GM19372 (cell line): ENCODE results near the gene GPR17.

Experiments
- ATAC-seq: cut with Tn5 transposase; IDR thresholded peaks from one replicate; pipeline ENCODE4 v1.9.1; 2021; ENCODE audit warnings: mild to moderate bottlenecking, low read depth, moderate library complexity; ENCODE audit not compliant: unreplicated experiment

The GPR17 gene

DNA sequence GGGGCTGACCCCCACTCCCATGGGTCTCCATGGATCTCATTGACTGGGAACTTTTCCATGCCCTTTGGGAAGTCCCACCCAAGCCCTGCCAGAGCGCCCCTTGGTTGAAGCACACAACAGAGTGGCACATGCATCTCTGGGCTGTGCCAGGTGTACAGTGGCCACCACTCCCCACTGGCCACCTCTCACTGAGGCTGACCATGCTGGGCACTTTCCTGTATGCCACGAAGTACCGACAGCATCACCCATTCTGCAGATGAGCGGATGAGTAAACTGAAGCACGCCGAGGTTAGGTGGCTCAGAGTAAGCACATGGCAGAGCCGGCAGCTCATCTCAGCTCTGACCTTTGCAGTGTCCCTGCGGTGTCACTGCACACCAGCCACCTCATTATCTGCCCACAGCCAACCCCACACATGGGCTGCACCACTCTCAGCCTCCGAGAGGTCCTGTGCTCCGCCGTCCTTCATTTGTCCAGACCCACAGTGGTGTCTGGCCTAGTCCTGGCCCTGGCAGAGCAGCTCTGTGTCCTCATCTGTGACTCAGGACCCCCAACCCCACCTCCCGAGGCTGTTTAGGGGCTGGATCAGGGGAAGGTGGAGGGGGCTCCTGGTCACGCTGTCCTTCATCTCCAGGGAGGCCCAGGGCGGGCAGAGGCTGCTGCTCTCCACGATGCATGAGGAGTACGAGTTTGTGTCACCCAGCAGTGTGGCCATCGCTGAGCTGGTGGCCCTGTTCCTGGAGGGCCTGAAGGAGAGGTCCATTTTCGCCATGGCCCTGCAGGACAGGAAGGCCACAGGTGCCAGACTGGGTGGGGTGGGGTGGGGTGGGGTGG lies 18.0 kb upstream of the GPR17 start:
- ATAC-seq: no peak

DNA sequence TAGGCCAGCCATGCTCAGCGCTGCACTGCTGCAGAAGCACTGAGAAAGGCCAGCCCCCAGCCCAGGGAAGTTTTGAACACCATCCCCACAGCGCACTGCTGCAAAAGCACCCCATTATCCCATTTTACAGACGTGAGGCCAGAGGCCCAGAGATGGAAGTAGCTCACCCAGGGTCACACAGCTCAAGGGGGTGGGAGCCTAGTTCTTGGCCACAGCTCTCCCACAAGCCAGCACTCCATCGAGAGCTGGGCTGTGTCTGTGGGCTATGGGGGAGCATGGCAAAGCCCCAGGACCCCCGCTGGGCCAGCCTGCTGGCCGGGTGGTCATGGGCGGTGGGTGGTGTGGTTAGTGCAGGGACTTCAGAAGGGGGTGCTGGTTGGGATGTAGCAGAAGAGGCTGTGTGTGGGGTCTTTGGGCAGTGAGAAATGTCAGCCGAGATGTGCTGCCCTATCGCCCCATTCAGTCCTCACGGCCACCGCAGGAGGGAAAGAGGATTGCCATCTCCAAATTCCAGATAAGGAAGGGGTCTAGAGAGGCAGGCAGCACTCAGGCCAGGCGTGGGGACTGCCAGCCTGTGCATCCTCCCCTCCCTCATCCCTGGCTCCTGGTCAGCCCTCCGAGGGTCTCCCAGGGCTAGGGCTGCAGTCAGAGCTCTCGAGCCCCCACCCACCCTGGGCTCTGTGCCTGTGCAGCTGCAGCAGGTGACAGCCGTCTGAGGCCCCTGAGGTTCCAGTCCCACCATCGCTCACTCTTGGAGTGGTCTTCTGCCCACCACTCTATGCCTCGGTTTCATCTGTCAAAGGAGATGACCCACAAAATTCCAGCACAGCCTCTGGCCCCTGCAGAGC lies 17.0 kb upstream of the GPR17 start:
- no peak for ATAC-seq

DNA sequence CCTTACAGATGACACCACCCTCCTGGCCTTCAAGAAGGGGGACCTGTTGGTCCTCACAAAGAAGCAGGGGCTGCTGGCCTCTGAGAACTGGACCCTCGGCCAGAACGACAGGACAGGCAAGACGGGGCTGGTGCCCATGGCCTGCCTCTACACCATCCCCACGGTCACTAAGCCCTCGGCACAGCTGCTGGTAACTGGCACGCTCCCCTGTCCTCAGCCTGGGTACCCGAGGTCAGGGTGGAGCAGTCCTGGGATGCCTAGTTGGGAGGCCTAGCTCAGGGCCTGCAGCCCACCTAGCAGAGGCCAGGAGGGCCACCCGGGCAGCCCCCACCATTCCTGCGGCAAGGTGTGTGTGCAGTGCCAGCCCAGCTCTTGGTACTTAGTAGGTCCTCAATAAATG lies 16.3 kb upstream of the GPR17 start:
- no peak for ATAC-seq

DNA sequence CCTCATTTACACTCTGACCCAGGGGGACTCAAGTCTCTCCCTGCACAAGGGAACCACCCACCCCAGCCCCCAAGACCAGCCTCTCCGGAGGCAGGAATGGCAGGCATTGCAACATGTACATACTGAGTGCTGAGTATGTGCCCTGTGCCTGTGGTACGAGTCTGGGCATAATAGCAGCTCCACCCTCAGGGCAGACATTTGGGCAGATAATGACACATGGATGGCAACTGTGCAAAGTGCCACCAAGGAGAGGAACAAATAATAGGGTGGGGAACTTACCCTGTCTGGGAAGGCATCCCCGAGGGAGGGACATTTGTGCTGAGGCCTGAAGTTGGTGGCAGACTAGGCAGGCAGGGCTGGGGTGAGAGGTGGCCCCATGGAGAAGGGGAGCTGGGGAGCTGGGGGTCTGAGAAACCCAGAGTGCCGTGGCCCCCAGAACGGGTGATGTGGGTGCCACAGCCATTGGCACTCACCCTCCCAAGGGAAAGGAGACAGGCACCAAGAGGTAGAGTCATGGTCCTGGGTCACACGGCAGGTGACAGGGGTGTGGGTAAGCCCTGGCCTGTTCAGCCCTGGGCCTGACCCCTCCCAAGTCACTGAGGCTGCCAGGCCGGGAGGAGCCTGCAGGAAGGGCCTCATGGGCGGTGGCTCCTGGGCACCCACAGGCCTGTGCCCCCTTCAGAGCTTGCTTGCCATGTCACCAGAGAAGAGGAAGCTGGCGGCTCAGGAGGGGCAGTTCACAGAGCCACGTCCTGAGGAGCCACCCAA lies 15.7 kb upstream of the GPR17 start:
- no peak for ATAC-seq

DNA sequence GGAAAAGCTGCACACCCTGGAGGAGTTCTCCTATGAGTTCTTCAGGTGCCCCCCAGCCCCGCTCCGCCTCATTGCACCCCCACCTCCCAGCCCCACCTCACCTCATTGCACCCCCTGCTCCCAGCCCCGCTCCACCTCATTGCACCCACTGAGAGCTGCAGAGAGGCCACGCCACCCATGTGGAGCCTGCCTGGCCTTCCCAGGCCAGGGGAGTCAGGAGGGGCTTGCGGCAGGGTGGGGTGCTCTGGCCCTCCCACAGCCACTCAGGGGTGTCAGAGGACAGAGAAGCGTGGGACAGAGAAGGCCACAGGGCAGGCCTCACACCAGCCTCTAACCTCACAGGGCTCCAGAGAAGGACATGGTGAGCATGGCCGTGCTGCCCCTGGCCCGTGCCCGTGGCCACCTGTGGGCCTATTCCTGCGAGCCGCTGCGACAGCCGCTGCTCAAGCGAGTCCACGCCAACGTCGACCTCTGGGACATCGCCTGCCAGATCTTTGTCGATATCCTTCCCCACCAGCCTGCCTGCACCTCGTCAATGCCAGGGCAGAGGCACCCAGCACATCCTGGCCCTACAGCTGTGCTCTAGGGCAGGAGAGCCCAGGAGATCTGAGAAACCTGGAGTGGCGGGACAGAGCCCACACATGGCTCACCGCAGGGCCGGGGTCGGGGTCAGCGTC lies 15.0 kb upstream of the GPR17 start:
- no peak for ATAC-seq

DNA sequence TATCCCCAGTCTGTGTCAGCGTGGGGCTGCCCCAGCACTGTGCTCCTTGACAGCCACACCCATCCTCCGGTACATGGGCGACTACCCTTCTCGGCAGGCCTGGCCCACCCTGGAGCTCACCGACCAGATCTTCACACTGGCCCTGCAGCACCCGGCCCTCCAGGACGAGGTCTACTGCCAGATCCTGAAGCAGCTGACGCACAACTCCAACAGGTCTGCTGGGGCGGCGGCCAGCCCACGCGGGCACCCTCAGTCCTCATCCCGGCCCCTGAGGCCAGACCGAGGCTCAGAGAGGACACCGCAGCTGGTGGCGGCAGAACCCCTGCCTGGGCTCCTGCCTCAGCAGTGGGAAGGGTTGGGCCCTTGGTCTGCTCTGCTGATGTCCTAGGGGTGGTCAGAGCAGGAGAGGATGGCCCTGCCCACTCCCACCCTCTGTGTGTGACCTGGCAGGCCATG lies 14.4 kb upstream of the GPR17 start:
- ATAC-seq: no peak

DNA sequence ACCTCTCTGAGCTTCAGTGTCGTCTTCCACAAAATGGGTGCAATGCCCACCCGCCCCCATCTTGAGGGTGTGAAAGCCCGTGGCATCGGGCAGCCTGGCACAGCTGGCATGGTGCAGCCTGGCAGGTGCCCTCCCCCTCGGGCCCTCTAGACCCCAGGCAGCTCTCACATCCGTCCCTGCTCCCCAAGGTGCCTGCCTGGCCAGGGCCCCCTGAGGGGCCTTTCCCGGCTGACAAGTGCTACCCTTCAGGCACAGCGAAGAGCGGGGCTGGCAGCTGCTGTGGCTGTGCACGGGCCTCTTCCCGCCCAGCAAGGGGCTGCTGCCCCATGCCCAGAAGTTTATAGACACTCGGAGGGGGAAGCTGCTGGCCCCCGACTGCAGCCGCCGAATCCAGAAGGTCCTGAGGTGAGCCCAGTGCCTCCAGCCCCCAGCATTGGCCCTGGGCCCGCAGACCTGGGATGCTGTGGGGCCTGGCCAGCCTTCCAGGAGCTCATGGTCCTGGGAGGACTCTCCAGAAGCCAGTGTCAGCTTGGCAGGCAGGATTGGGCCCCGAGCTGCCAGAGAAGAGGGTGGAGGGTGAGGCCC lies 13.9 kb upstream of the GPR17 start:
- no peak for ATAC-seq

DNA sequence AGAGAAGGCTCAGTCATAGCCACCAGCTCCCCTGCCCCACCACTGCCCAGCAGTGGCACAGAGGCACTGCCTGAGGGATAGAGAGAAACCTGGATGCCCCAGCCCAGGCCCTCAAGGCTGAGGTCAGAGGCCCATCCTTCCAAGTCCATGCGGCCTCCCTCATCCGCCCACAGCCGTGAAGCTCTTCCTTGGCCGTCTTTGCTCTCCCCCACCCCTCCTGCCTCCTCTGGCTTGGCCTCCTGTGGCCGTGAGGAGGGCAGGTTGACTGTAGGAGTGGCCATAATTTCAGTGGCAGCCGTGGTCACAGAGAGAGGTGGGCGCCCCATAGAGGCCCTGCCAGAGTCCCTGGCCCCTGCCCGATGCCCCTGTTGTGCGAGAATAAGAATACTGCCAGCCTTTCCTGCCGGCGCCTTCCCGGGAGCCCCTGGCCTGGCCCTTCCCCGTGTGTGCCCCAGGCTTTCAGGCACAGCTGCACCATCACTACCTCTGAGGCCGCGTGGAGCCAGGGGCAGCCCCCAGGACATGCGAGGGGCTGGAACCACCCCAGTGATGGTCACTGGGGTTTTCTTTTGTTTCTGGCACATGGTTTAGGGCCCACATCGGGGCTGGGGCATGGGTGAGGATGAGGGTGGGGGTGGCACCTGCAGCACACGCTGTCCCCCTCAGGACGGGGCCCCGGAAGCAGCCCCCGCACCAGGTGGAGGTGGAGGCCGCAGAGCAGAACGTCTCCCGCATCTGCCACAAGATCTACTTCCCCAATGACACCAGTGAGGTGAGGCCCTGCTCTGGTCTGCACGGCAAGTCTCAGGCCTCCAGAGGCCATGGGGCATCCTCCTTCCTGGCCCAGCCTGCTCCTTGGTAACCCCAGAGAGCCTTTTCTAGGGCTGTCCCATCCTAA lies 13.1 kb upstream of the GPR17 start:
- no peak for ATAC-seq

DNA sequence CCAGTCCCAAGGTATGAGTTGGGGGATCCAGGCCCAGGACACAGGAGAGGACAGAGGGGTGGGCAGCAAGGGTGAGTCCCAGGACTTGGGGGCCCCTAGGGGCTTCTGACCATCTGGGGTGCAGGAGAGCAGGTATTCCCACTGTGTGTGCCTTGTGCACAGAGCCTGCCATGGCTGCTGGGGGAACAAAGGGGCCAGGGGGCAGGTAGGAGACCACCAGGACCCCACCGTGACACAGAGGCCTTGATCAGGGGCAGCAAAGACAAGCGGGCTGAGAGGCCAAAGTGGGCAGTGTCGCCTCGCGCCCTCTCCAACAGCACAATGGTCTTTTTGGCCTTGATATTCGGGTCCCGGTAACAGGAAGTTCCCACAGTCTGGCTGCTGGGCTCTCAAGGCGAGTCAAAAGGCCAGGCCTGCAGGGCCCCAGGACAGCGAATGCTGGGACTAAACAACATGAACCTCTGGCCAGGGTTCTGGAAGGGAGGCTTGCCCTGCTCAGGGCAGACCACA lies 12.3 kb upstream of the GPR17 start:
- ATAC-seq: no peak

DNA sequence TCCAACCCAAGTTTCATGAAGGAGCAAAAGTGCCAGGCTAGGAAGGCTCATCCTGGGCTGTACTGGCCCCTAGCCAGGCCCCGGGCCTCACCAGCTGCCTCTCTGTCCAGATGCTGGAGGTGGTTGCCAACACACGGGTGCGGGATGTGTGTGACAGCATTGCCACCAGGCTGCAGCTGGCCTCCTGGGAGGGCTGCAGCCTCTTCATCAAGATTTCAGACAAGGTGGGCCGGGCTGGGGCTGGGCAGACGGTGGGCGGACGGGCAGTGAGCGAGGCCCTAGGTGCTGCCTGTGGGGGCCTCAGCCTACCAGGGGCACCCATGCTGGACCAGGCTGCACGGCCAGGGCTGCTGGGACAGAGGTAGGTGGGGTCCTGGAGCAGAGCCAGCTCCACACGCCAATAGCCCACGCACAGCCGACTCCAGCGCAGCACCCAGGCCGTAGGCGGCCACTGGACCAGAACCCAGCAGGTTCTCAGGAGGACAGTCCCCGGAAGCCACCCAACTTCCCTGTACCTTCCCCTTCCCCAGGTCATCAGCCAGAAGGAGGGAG lies 11.8 kb upstream of the GPR17 start:
- no peak for ATAC-seq

DNA sequence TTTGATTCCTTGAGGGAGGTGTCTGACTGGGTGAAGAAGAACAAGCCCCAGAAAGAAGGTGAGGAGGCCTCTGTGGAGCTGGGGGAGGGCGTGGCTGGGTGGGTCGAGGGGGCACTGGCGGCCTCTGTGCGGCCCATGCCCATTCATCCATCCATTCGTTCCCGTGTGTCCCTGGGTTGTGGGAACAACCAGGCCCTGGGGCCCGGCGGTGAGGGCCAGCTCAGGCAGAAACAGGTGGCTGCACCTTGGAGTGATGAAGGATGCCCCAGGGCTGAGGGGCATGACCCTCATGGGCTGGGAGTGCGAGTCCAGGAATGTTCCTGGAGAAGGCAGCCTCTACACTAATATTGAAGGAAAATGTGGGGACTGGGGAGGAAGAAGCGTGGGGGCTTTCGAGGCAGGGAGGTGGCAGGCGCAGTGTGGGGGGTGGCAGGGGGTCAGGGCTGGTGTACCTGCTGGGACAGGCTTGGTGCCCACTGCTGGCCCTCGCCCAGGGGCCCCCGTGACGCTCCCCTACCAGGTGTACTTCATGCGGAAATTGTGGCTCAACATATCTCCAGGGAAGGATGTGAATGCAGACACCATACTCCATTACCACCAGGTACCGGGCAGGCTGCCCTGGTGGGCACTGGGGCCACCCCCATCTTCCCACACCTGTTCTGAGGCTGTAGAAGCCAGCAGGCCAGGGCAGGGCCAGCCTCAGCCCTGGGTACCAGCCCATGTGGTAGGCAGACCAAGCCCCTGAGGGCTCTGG lies 11.2 kb upstream of the GPR17 start:
- ATAC-seq: no peak

DNA sequence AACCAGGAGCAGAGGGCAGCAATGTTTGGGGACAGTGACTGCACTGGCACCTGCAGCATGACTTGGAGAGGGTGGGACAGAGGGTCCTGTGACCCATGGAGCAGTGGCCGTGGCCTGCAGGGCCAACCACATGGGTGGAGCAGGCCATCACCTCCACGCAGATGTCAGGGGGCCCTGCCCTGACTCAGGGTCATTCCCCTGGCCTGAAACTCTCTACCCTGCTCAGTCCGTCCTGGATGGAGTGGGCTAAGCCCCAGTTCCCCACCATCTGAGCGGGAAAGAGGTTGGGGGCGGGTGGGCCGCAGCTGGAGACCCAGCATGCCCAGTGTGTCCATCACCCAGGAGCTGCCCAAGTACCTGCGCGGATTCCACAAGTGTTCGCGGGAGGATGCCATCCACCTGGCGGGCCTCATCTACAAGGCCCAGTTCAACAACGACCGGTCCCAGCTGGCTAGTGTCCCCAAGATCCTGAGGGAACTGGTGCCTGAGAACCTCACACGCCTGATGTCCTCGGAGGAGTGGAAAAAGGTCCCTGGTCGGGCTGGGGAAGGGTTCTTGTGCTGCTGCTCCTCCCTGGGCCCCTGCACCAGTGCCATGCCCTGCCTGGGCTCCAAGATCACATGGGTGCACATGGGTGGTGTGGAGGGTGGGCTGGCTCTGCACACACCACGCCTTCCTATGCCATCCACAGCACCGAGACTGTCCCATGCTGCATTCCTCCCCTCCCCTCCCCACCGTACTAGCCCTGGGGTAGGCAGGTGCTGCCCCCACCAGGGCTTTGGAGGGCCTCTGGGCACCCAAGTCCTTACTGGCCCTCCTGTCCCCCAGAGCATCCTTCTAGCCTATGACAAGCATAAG lies 10.3 kb upstream of the GPR17 start:
- ATAC-seq: no peak

DNA sequence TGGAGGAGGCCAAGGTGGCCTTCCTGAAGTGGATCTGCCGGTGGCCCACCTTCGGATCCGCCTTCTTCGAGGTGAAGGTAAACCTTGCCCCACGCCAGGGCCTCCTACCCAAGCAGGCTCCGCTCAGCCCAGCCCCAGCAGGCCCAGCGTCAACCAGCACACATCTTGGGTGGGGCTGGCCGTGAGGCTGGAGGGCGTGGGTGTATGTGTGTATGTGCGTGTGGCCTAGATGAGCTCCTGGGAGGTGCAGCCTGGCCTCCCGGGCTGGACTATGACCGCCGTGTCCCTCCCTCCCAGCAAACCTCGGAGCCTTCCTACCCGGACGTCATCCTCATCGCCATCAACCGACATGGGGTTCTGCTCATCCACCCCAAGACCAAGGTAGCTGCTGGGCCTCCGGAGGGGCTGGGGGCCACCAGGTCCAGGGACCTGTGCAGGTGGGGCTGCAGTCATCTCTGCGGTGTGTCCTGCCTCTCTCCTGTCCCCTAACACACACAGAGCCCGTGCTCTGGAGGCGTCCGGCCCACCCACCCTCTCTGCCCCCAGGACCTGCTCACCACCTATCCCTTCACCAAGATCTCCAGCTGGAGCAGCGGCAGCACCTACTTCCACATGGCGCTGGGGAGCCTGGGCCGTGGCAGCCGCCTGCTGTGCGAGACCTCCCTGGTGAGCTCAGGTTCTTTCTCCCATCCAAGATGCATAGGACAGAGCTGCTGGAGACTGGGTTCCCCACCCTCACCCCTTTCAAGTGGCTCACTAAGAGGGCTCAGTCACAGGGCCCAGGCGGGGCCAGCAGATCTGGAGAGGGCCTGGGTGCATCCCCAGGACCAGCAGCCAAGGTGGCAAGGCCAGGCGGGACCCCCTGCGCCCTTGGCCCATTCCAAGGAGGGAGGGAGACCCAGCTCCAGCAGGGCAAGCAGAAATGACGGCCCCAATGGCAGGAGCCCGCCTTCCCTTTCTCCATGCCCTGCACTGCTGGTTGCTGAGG lies 9.4 kb upstream of the GPR17 start:
- ATAC-seq: no peak

DNA sequence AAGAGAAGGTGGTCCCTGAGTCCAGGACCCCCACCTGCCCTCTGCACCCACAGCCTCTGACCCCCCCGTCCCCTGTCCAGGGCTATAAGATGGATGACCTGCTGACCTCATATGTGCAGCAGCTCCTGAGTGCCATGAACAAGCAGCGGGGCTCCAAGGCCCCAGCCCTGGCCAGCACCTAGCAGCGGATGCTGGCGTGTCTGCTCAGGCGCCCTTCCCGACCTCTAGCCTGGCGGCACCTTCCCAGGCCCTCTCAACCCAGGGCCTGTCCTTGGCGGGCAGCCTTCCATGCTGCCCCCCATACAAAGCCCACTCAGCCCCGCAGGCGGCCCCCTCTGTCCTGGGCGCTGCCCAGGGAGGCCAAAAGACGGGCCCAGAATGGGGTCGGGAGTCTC lies 8.7 kb upstream of the GPR17 start:
- no peak for ATAC-seq

DNA sequence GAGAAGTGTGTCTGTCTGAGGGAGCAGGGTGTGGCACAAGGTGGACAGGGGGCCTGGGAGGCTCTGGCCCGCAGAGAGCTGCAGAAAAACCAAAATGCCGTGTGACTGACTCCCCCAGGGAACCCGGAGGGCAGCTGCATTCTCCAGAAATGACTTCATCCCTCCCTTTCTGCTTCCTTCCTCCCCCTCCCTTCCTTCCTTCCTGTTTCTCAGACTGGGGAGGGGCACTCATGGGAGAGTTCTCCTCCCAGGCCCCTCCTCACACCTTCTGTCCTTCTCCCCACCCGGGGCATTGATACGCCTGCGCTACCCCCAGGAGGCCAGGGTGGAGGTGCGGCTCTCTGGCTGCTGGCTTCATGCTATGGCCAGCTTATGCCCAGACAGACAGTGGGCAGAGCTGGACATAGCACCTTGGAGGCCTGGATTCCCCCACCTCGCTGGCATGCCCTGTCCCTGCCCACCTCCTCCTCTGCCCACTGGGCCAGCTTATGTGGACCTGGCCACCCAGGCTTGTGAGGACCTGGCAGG lies 8.2 kb upstream of the GPR17 start:
- no peak for ATAC-seq
